ENCODE results near the gene CAPN2.
"Not testable (repeated sequence)": the region's sequence is repeated elsewhere in the genome, so short reads cannot be mapped to it uniquely, and the experiment has no call there.

The CAPN2 gene

GRCh38 chr1:223810586-223810985 lies 98.2 kb downstream of the CAPN2 start:
- Histone ChIP-seq H3K79me1 (ENCODE audit: low read length) (peaks cover 10% of the 10 kb centered on the region), H2BK120ac (ENCODE audit: low read depth, low read length) (no peak overlapping the region), H2AK5ac (ENCODE audit: low read length) (no peak overlapping the region), H3K36me3 (ENCODE audit: control insufficient read depth, insufficient read depth, low read length) (no peaks in the 10 kb centered on the region), H2BK5ac (ENCODE audit: low read length) (no peak overlapping the region), H3K18ac (ENCODE audit: low read length) (no peak overlapping the region), H3K4ac (ENCODE audit: low read depth, low read length) (no peak overlapping the region), H2BK15ac (replicated peaks; ENCODE audit: low read depth) (no peak overlapping the region), H3K23ac (ENCODE audit: low read length) (no peak overlapping the region), H3K4me3 (ENCODE audit: low read length) (no peak overlapping the region), H3K4me2 (ENCODE audit: low read length) (no peak overlapping the region), H4K5ac (ENCODE audit: low read length) (no peak overlapping the region), H3K79me2 (ENCODE audit: control insufficient read depth, insufficient read depth, low read length) (peaks cover 4% of the 10 kb centered on the region), H3K27me3 (ENCODE audit: insufficient read depth, low read length, poor library complexity) (no peaks in the 10 kb centered on the region), H3K9ac (ENCODE audit: low read length) (no peak overlapping the region), H3K27ac (ENCODE audit: low read depth, low read length) (no peak overlapping the region), H4K8ac (ENCODE audit: low read depth, low read length) (no peak overlapping the region), H3K4me1 (ENCODE audit: control insufficient read depth, low read depth, low read length) (peaks cover 10% of the 10 kb centered on the region), H3K56ac (ENCODE audit: low read length) (no peak overlapping the region)
- no CpG with 5 or more reads among the region's 2 CpGs for WGBS (ENCODE audit: extremely low coverage, insufficient coverage, low lambda C conversion rate)
- DNase-seq, result no peak

- peaks cover 8% of the 10 kb centered on the region for H3K79me2 ChIP-seq (ENCODE audit: control insufficient read depth, insufficient read depth, low read length)
- no peak overlapping the region for H2BK5ac ChIP-seq (ENCODE audit: low read length)
- no peak overlapping the region for H3K18ac ChIP-seq (ENCODE audit: low read length)
- no peak overlapping the region for H4K5ac ChIP-seq (ENCODE audit: low read length)
- H3K27me3 ChIP-seq (ENCODE audit: insufficient read depth, low read length, poor library complexity), result no peaks in the 10 kb centered on the region
- H3K79me1 ChIP-seq (ENCODE audit: low read length), result peaks cover 13% of the 10 kb centered on the region
- no peak overlapping the region for H3K27ac ChIP-seq (ENCODE audit: low read depth, low read length)
- H3K4me1 ChIP-seq (ENCODE audit: control insufficient read depth, low read depth, low read length), result peaks cover 11% of the 10 kb centered on the region
- no peak overlapping the region for H3K4ac ChIP-seq (ENCODE audit: low read depth, low read length)
- no peak overlapping the region for H2BK15ac ChIP-seq (replicated peaks; ENCODE audit: low read depth)
- no peak overlapping the region for H3K56ac ChIP-seq (ENCODE audit: low read length)
- no peak overlapping the region for H4K8ac ChIP-seq (ENCODE audit: low read depth, low read length)
- no peak overlapping the region for H2AK5ac ChIP-seq (ENCODE audit: low read length)
- no peak overlapping the region for H3K4me2 ChIP-seq (ENCODE audit: low read length)
- no peak overlapping the region for H3K9ac ChIP-seq (ENCODE audit: low read length)
- H2BK120ac ChIP-seq (ENCODE audit: low read depth, low read length), result no peak overlapping the region
- no peaks in the 10 kb centered on the region for H3K36me3 ChIP-seq (ENCODE audit: control insufficient read depth, insufficient read depth, low read length)
- no peak overlapping the region for H3K23ac ChIP-seq (ENCODE audit: low read length)
- DNase-seq, result peak; percentile 45
- no CpG with 5 or more reads among the region's 3 CpGs for WGBS (ENCODE audit: extremely low coverage, insufficient coverage, low lambda C conversion rate)
- H3K4me3 ChIP-seq (ENCODE audit: low read length), result no peak overlapping the region
These were observed 99.3 kb downstream of the CAPN2 start for GRCh38 chr1:223811634-223812101.

- peak overlapping the region; percentile 20 for H3K23ac ChIP-seq (ENCODE audit: low read length)
- H4K8ac ChIP-seq (ENCODE audit: low read depth, low read length), result no peak overlapping the region
- H3K27me3 ChIP-seq (ENCODE audit: insufficient read depth, low read length, poor library complexity), result no peaks in the 10 kb centered on the region
- DNase-seq, result no peak
- H3K4me1 ChIP-seq (ENCODE audit: control insufficient read depth, low read depth, low read length), result peaks cover 11% of the 10 kb centered on the region
- H3K27ac ChIP-seq (ENCODE audit: low read depth, low read length), result no peak overlapping the region
- H3K79me1 ChIP-seq (ENCODE audit: low read length), result peaks cover 13% of the 10 kb centered on the region
- no peak overlapping the region for H4K5ac ChIP-seq (ENCODE audit: low read length)
- no peak overlapping the region for H2BK120ac ChIP-seq (ENCODE audit: low read depth, low read length)
- H3K4me3 ChIP-seq (ENCODE audit: low read length), result no peak overlapping the region
- H3K56ac ChIP-seq (ENCODE audit: low read length), result peak overlapping the region; percentile 42
- H3K36me3 ChIP-seq (ENCODE audit: control insufficient read depth, insufficient read depth, low read length), result no peaks in the 10 kb centered on the region
- H2BK5ac ChIP-seq (ENCODE audit: low read length), result peak overlapping the region; percentile 40
- no peak overlapping the region for H3K4ac ChIP-seq (ENCODE audit: low read depth, low read length)
- no peak overlapping the region for H3K4me2 ChIP-seq (ENCODE audit: low read length)
- H2BK15ac ChIP-seq (replicated peaks; ENCODE audit: low read depth), result no peak overlapping the region
- H3K79me2 ChIP-seq (ENCODE audit: control insufficient read depth, insufficient read depth, low read length), result peaks cover 8% of the 10 kb centered on the region
- H3K18ac ChIP-seq (ENCODE audit: low read length), result no peak overlapping the region
- no peak overlapping the region for H2AK5ac ChIP-seq (ENCODE audit: low read length)
- H3K9ac ChIP-seq (ENCODE audit: low read length), result no peak overlapping the region
These were observed 101.3 kb downstream of the CAPN2 start for GRCh38 chr1:223813645-223814044.

GRCh38 chr1:223815020-223815853 lies 102.9 kb downstream of the CAPN2 start:
- H4K5ac ChIP-seq (ENCODE audit: low read length), result no peak overlapping the region
- H4K8ac ChIP-seq (ENCODE audit: low read depth, low read length), result no peak overlapping the region
- H3K4me3 ChIP-seq (ENCODE audit: low read length), result no peak overlapping the region
- peak overlapping the region; percentile 6 for H3K18ac ChIP-seq (ENCODE audit: low read length)
- no peak overlapping the region for H3K23ac ChIP-seq (ENCODE audit: low read length)
- DNase-seq, result no peak
- H2BK15ac ChIP-seq (replicated peaks; ENCODE audit: low read depth), result no peak overlapping the region
- no peak overlapping the region for H3K4ac ChIP-seq (ENCODE audit: low read depth, low read length)
- no peak overlapping the region for H2AK5ac ChIP-seq (ENCODE audit: low read length)
- H3K27ac ChIP-seq (ENCODE audit: low read depth, low read length), result no peak overlapping the region
- H3K79me1 ChIP-seq (ENCODE audit: low read length), result peaks cover 13% of the 10 kb centered on the region
- no peak overlapping the region for H2BK120ac ChIP-seq (ENCODE audit: low read depth, low read length)
- no peak overlapping the region for H2BK5ac ChIP-seq (ENCODE audit: low read length)
- WGBS (ENCODE audit: extremely low coverage, insufficient coverage, low lambda C conversion rate), result no CpG with 5 or more reads among the region's 4 CpGs
- peaks cover 8% of the 10 kb centered on the region for H3K79me2 ChIP-seq (ENCODE audit: control insufficient read depth, insufficient read depth, low read length)
- H3K4me1 ChIP-seq (ENCODE audit: control insufficient read depth, low read depth, low read length), result peaks cover 11% of the 10 kb centered on the region
- no peak overlapping the region for H3K9ac ChIP-seq (ENCODE audit: low read length)
- H3K27me3 ChIP-seq (ENCODE audit: insufficient read depth, low read length, poor library complexity), result no peaks in the 10 kb centered on the region
- H3K4me2 ChIP-seq (ENCODE audit: low read length), result no peak overlapping the region
- H3K56ac ChIP-seq (ENCODE audit: low read length), result no peak overlapping the region
- H3K36me3 ChIP-seq (ENCODE audit: control insufficient read depth, insufficient read depth, low read length), result no peaks in the 10 kb centered on the region

- no peaks in the 10 kb centered on the region for H3K36me3 ChIP-seq (ENCODE audit: control insufficient read depth, insufficient read depth, low read length)
- no peak overlapping the region for H3K18ac ChIP-seq (ENCODE audit: low read length)
- H3K4me3 ChIP-seq (ENCODE audit: low read length), result no peak overlapping the region
These were observed 103.5 kb downstream of the CAPN2 start for GRCh38 chr1:223815865-223816264.

GRCh38 chr1:223817265-223817664 lies 104.9 kb downstream of the CAPN2 start:
- H3K36me3 ChIP-seq (ENCODE audit: control insufficient read depth, insufficient read depth, low read length); H2BK15ac ChIP-seq (replicated peaks; ENCODE audit: low read depth): not testable (repeated sequence)

More at GRCh38 chr1:223815865-223816264, 103.5 kb downstream of the CAPN2 start:
- no peak overlapping the region for H3K23ac ChIP-seq (ENCODE audit: low read length)
- peaks cover 13% of the 10 kb centered on the region for H3K79me1 ChIP-seq (ENCODE audit: low read length)
- H2AK5ac ChIP-seq (ENCODE audit: low read length), result no peak overlapping the region
- H3K56ac ChIP-seq (ENCODE audit: low read length), result no peak overlapping the region
- no peak overlapping the region for H3K4me2 ChIP-seq (ENCODE audit: low read length)
- peaks cover 8% of the 10 kb centered on the region for H3K79me2 ChIP-seq (ENCODE audit: control insufficient read depth, insufficient read depth, low read length)
- no peak overlapping the region for H3K27ac ChIP-seq (ENCODE audit: low read depth, low read length)
- no peak overlapping the region for H2BK15ac ChIP-seq (replicated peaks; ENCODE audit: low read depth)
- peak overlapping the region; percentile 8 for H3K9ac ChIP-seq (ENCODE audit: low read length)
- no peak overlapping the region for H4K8ac ChIP-seq (ENCODE audit: low read depth, low read length)
- no peak overlapping the region for H2BK120ac ChIP-seq (ENCODE audit: low read depth, low read length)
- no peaks in the 10 kb centered on the region for H3K27me3 ChIP-seq (ENCODE audit: insufficient read depth, low read length, poor library complexity)
- no peak for DNase-seq
- H4K5ac ChIP-seq (ENCODE audit: low read length), result no peak overlapping the region
- H3K4ac ChIP-seq (ENCODE audit: low read depth, low read length), result no peak overlapping the region
- H2BK5ac ChIP-seq (ENCODE audit: low read length), result no peak overlapping the region
- H3K4me1 ChIP-seq (ENCODE audit: control insufficient read depth, low read depth, low read length), result peaks cover 15% of the 10 kb centered on the region
- WGBS (ENCODE audit: extremely low coverage, insufficient coverage, low lambda C conversion rate), result no CpG with 5 or more reads among the region's 3 CpGs

More at GRCh38 chr1:223817265-223817664, 104.9 kb downstream of the CAPN2 start:
- Histone ChIP-seq H3K79me2 (ENCODE audit: control insufficient read depth, insufficient read depth, low read length) (peaks cover 14% of the 10 kb centered on the region), H3K4me1 (ENCODE audit: control insufficient read depth, low read depth, low read length) (peaks cover 22% of the 10 kb centered on the region), H3K79me1 (ENCODE audit: low read length) (peaks cover 16% of the 10 kb centered on the region)
- H4K5ac ChIP-seq (ENCODE audit: low read length); H4K8ac ChIP-seq (ENCODE audit: low read depth, low read length); H2BK5ac ChIP-seq (ENCODE audit: low read length); H3K4ac ChIP-seq (ENCODE audit: low read depth, low read length); H3K18ac ChIP-seq (ENCODE audit: low read length); H3K27ac ChIP-seq (ENCODE audit: low read depth, low read length); H3K9ac ChIP-seq (ENCODE audit: low read length); DNase-seq; H2AK5ac ChIP-seq (ENCODE audit: low read length); H2BK120ac ChIP-seq (ENCODE audit: low read depth, low read length); H3K27me3 ChIP-seq (ENCODE audit: insufficient read depth, low read length, poor library complexity); H3K4me3 ChIP-seq (ENCODE audit: low read length); H3K56ac ChIP-seq (ENCODE audit: low read length); H3K23ac ChIP-seq (ENCODE audit: low read length); H3K4me2 ChIP-seq (ENCODE audit: low read length): not testable (repeated sequence)
